GM21381 (cell line): Measurements from ENCODE around the gene CADM4.
A peak's percentile ranks its signal among the peaks of the same experiment; 100 is the strongest.
"Not testable (repeated sequence)": the region's sequence is repeated elsewhere in the genome, so short reads cannot be mapped to it uniquely, and the experiment has no call there.

ENCODE experiments used
- ATAC-seq: cut with Tn5 transposase; IDR thresholded peaks from one replicate; pipeline ENCODE4 v1.9.1; 2021; ENCODE audit warnings: mild to moderate bottlenecking, moderate library complexity; ENCODE audit not compliant: unreplicated experiment

The CADM4 gene

GRCh38 chr19:43639519-43640423 lies at the start of gene CADM4:
CADM4 (minus strand) TSS chr19:43639850; CDS start chr19:43639790, 60 bp downstream.
- ATAC-seq = no peak

- ATAC-seq = no peak
Measured at GRCh38 chr19:43688059-43688701, 48.5 kb upstream of the CADM4 start.

- ATAC-seq = no peak
Measured at GRCh38 chr19:43687660-43687997, 48.0 kb upstream of the CADM4 start.

- no peak for ATAC-seq
Measured at GRCh38 chr19:43684326-43684725, 44.7 kb upstream of the CADM4 start.

GRCh38 chr19:43683905-43684304 lies 44.3 kb upstream of the CADM4 start:
- ATAC-seq = no peak

- ATAC-seq = no peak
Measured at GRCh38 chr19:43682824-43683661, 43.4 kb upstream of the CADM4 start.

- not testable (repeated sequence) for ATAC-seq
Measured at GRCh38 chr19:43682269-43682668, 42.6 kb upstream of the CADM4 start.

- ATAC-seq = no peak
Measured at GRCh38 chr19:43681821-43682220, 42.2 kb upstream of the CADM4 start.

GRCh38 chr19:43678512-43679261 lies 39.0 kb upstream of the CADM4 start:
- ATAC-seq = no peak

- ATAC-seq = no peak
Measured at GRCh38 chr19:43675906-43676305, 36.3 kb upstream of the CADM4 start.

- no peak for ATAC-seq
Measured at GRCh38 chr19:43675269-43675879, 35.7 kb upstream of the CADM4 start.

GRCh38 chr19:43674596-43674995 lies 34.9 kb upstream of the CADM4 start:
- ATAC-seq = no peak

GRCh38 chr19:43674183-43674582 lies 34.5 kb upstream of the CADM4 start:
- ATAC-seq = no peak

GRCh38 chr19:43673637-43674036 lies 34.0 kb upstream of the CADM4 start:
- no peak for ATAC-seq

GRCh38 chr19:43672061-43672679 lies 32.5 kb upstream of the CADM4 start:
- no peak for ATAC-seq

- ATAC-seq = peak; percentile 82
Measured at GRCh38 chr19:43668406-43669109, 28.9 kb upstream of the CADM4 start.

GRCh38 chr19:43667876-43668405 lies 28.3 kb upstream of the CADM4 start:
- no peak for ATAC-seq

GRCh38 chr19:43667126-43667875 lies 27.7 kb upstream of the CADM4 start:
- ATAC-seq = no peak
